Ishikawa (cell line): ENCODE results near the gene MOB4.

ENCODE experiments used
- EGR1 ChIP-seq: IDR thresholded peaks from 2 replicates; pipeline ENCODE4 v1.6.1; 2012
- EP300 ChIP-seq: IDR thresholded peaks from 2 replicates; pipeline ENCODE4 v1.6.1; 2012; ENCODE audit warnings: borderline replicate concordance
- MAX ChIP-seq: IDR thresholded peaks from 2 replicates; pipeline ENCODE4 v1.6.1; 2012
- NFIC ChIP-seq: IDR thresholded peaks from 2 replicates; pipeline ENCODE4 v1.6.1; 2012
- REST ChIP-seq: IDR thresholded peaks from 2 replicates; pipeline ENCODE4 v1.6.1; 2012; ENCODE audit warnings: low read depth, mild to moderate bottlenecking
- YY1 ChIP-seq: IDR thresholded peaks from 2 replicates; pipeline ENCODE4 v1.6.1; 2012; ENCODE audit warnings: low read depth

GRCh38 chr2:197596766-197597165 lies 80.9 kb downstream of the MOB4 start:
- TF ChIP-seq NFIC (no peak), EP300 (no peak), MAX (no peak), YY1 (no peak), EGR1 (no peak), REST (no peak)
